Activated naive CD4-positive, alpha-beta T cell treated with anti-CD3 and anti-CD28 coated beads, Interleukin-2, amount 50 U/mL, for 24 hours (primary cell): Measurements from ENCODE around the gene ZNF770.
A peak's percentile ranks its signal among the peaks of the same experiment; 100 is the strongest.

Experiments
- H3K27ac Mint-ChIP-seq: one replicate; pipeline ENCODE4 v1.8.0; 2021; ENCODE audit warnings: mild to moderate bottlenecking, mixed read lengths
- H3K27me3 Mint-ChIP-seq: one replicate; pipeline ENCODE4 v1.8.0; 2021; ENCODE audit warnings: mixed read lengths
- H3K36me3 Mint-ChIP-seq: one replicate; pipeline ENCODE4 v1.8.0; 2021; ENCODE audit warnings: mixed read lengths
- H3K4me1 Mint-ChIP-seq: one replicate; pipeline ENCODE4 v1.8.0; 2021; ENCODE audit warnings: mixed read lengths
- H3K4me3 Mint-ChIP-seq: one replicate; pipeline ENCODE4 v1.8.0; 2021; ENCODE audit warnings: mild to moderate bottlenecking, mixed read lengths
- H3K9me3 Mint-ChIP-seq: one replicate; pipeline ENCODE4 v1.8.0; 2021; ENCODE audit warnings: mixed read lengths

ZNF770 gene, protein sequence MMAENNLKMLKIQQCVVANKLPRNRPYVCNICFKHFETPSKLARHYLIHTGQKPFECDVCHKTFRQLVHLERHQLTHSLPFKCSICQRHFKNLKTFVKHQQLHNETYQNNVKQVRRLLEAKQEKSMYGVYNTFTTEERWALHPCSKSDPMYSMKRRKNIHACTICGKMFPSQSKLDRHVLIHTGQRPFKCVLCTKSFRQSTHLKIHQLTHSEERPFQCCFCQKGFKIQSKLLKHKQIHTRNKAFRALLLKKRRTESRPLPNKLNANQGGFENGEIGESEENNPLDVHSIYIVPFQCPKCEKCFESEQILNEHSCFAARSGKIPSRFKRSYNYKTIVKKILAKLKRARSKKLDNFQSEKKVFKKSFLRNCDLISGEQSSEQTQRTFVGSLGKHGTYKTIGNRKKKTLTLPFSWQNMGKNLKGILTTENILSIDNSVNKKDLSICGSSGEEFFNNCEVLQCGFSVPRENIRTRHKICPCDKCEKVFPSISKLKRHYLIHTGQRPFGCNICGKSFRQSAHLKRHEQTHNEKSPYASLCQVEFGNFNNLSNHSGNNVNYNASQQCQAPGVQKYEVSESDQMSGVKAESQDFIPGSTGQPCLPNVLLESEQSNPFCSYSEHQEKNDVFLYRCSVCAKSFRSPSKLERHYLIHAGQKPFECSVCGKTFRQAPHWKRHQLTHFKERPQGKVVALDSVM

GRCh38 chr15:34988027-34988902 is at the start of gene ZNF770:
Gene ZNF770 (minus strand): TSS chr15:34988287. CDS start chr15:34983434, 4,853 bp downstream.
- peak within 1 kb of the TSS; percentile 100 for H3K27ac Mint-ChIP-seq
- H3K9me3 Mint-ChIP-seq = no peaks in the 10 kb centered on the region
- peaks cover 42% of the 10 kb centered on the region for H3K4me1 Mint-ChIP-seq
- H3K36me3 Mint-ChIP-seq = peaks cover 4% of the 10 kb centered on the region
- H3K27me3 Mint-ChIP-seq = no peaks in the 10 kb centered on the region
- H3K4me3 Mint-ChIP-seq = peak within 1 kb of the TSS; percentile 98

DNA sequence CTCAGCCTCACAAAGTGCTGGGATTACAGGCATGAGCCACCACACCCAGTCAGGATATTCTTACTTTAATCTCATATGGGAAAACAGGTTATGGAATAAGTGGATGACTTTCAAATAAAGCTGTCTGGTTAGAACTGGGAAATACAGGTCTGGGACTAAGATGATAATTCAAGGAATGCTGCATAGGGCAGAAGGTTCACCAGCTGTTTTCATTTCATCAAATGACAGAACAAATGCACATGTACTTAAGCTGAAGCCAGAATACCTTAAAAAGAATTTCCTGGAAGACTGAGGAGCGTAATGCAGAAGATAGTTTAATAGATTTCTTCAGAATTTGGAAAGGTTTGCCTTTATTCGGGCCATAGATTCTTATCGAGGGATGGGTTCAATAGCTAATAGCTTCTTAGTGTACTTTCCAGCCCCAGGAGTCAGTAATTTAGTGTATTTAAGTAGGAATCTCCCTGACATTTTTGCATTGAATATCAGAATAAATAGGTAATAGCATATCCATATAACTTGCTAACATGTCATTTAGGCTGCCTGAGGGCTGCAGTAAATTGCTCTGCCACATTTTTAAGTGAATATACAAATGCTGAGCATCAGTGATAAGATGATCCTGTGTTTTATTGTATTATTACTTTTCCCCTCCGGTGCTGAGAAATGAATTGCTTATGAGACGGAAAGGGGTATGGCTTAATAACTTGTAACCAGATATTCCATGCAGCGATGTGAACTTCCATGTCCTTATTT is 40.3 kb upstream of the ZNF770 start:
- H3K4me1 Mint-ChIP-seq = no peaks in the 10 kb centered on the region
- H3K36me3 Mint-ChIP-seq = no peaks in the 10 kb centered on the region

GRCh38 chr15:35023804-35024203 is 35.7 kb upstream of the ZNF770 start:
- H3K4me1 Mint-ChIP-seq = peaks cover 5% of the 10 kb centered on the region
- no peak overlapping the region for H3K4me3 Mint-ChIP-seq
- H3K27ac Mint-ChIP-seq = no peak overlapping the region
- no peaks in the 10 kb centered on the region for H3K9me3 Mint-ChIP-seq
- H3K36me3 Mint-ChIP-seq = no peaks in the 10 kb centered on the region
- no peaks in the 10 kb centered on the region for H3K27me3 Mint-ChIP-seq

More for the DNA sequence above, 40.3 kb upstream of the ZNF770 start:
- Mint-ChIP-seq H3K9me3 (no peaks in the 10 kb centered on the region), H3K4me3 (no peak overlapping the region), H3K27me3 (no peaks in the 10 kb centered on the region), H3K27ac (no peak overlapping the region)

DNA sequence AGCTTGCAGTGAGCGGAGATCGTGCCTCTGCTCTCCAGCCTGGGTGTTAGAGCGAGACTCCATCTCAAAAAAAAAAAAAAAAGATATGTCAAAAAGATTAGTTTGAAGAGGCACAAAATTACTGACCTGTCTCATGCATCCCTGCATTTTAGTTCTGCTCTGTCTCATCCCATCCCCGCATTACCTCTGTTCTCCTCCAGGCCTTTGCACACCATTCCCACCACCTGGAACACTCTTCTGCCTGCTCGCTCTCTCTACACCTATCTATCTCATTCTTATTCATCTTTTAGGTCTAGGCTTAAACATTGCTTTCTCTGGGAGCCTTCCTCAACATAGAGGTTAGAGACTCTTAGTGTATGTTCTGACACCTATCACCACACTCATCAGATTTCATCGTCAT is 32.9 kb upstream of the ZNF770 start:
- H3K4me1 Mint-ChIP-seq = peaks cover 5% of the 10 kb centered on the region
- no peaks in the 10 kb centered on the region for H3K36me3 Mint-ChIP-seq
- no peaks in the 10 kb centered on the region for H3K27me3 Mint-ChIP-seq
- no peaks in the 10 kb centered on the region for H3K9me3 Mint-ChIP-seq
- H3K4me3 Mint-ChIP-seq = no peak overlapping the region
- H3K27ac Mint-ChIP-seq = no peak overlapping the region

DNA sequence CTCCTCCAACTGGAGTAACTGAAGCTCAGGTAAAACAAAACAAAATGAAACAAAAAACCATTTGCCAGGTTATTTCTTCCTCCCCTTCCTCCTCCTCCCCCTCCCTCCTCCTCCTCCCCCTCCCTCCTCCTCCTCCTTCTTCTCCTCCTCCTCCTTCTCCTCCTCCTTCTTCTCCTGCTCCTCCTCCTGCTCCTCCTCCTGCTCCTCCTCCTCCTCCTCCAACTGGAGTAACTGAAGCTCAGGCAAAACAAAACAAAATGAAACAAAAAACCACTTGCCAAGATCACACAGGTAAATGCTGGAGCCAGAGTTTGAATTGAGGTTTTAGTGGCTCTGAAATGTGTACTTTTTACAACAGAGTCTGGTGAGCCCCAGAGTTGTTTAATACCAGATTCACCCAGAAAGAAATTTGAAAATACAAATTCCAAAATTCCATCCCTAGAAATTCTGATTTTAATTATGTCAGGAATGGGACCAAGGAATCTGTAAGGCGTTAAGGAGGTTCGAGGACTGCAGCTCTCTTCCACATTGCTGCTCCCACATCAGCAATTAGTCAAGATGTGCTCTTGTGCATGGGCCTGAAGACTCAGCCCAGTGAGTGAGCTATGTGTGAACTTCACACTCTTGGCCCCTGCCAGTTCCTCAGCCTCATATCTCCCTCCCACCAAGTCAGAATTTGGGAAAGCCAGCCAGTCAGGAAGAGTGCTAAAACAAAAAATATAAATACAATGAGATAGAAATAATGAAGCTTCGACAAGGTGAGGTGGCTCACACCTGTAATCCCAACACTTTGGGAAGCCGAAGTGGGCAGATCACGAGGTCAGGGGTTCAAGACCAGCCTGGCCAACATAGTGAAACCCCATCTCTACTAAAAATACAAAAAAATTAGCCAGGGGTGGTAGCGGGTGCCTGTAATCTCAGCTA is 31.6 kb upstream of the ZNF770 start:
- Mint-ChIP-seq H3K27me3 (no peaks in the 10 kb centered on the region), H3K9me3 (no peaks in the 10 kb centered on the region), H3K36me3 (no peaks in the 10 kb centered on the region), H3K27ac (no peak overlapping the region), H3K4me3 (no peak overlapping the region), H3K4me1 (peaks cover 5% of the 10 kb centered on the region)

DNA sequence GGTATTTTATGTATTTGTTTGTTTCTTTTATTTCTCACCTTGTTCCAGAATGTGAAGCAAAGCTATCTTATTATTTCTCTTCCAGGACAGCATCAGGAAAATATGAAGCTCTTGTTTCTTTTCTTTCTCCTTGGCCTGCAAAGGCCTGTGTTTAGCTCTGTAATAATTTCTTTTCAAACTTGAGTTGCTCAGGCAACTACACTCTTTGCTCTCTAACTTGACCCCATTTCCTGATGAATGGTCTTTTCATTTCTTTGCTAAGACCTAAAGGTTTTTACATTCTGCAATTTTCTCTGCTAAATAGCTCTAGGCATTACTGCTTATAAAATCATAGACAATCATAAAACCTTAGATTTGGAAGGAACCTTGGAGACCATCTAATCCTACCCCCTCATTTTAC is 26.2 kb upstream of the ZNF770 start:
- no peak overlapping the region for H3K27ac Mint-ChIP-seq

DNA sequence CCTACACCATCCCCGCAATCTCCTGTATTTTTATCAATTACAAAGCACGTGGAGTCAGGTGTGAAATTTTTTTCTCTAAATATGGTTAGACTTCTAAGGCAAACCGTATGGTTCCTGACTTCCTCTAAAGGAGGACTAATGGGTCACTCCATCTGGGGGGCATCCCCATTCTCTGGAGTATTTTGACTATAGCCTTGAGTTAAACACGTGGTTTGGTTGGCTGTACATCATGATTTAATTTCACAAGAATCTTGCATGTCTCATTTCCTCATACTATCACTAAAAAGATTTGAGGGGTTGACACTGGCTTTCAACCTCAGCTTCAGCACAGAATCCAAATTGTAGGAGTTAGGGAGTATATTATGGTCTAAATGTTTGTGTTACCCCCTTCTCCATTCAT is 25.3 kb upstream of the ZNF770 start:
- H3K4me3 Mint-ChIP-seq = no peak overlapping the region
- H3K9me3 Mint-ChIP-seq = no peaks in the 10 kb centered on the region
- no peaks in the 10 kb centered on the region for H3K4me1 Mint-ChIP-seq
- no peaks in the 10 kb centered on the region for H3K36me3 Mint-ChIP-seq
- H3K27ac Mint-ChIP-seq = no peak overlapping the region
- H3K27me3 Mint-ChIP-seq = no peaks in the 10 kb centered on the region

More for the DNA sequence above, 26.2 kb upstream of the ZNF770 start:
- no peaks in the 10 kb centered on the region for H3K27me3 Mint-ChIP-seq
- no peak overlapping the region for H3K4me3 Mint-ChIP-seq
- H3K4me1 Mint-ChIP-seq = no peaks in the 10 kb centered on the region
- H3K36me3 Mint-ChIP-seq = no peaks in the 10 kb centered on the region
- H3K9me3 Mint-ChIP-seq = no peaks in the 10 kb centered on the region

- Mint-ChIP-seq H3K36me3 (no peaks in the 10 kb centered on the region), H3K27ac (no peak overlapping the region), H3K4me1 (no peaks in the 10 kb centered on the region), H3K4me3 (no peak overlapping the region), H3K27me3 (no peaks in the 10 kb centered on the region), H3K9me3 (no peaks in the 10 kb centered on the region)
These were observed 19.3 kb upstream of the ZNF770 start for GRCh38 chr15:35007397-35007796.

DNA sequence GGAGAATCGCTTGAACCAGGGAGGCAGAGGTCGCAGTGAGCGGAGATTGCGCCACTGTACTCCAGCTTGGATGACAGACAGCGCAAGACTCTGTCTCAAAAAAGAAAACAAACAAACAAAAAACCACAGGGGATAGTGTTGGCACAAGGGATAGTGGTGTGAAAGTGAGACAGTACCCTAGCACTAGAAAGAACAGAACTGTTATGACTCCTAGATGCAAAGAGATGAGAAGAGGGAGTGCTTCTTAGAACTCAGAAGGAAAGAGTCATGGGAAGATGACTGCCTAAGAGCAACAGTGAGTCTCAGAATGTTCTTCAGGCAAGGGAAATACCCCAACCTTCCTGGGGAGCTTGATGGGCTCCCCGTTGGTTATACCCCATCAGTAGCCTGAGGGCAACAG is 17.8 kb upstream of the ZNF770 start:
- no peaks in the 10 kb centered on the region for H3K9me3 Mint-ChIP-seq
- no peaks in the 10 kb centered on the region for H3K36me3 Mint-ChIP-seq
- H3K4me1 Mint-ChIP-seq = no peaks in the 10 kb centered on the region
- H3K27ac Mint-ChIP-seq = no peak overlapping the region
- no peak overlapping the region for H3K4me3 Mint-ChIP-seq
- no peaks in the 10 kb centered on the region for H3K27me3 Mint-ChIP-seq

DNA sequence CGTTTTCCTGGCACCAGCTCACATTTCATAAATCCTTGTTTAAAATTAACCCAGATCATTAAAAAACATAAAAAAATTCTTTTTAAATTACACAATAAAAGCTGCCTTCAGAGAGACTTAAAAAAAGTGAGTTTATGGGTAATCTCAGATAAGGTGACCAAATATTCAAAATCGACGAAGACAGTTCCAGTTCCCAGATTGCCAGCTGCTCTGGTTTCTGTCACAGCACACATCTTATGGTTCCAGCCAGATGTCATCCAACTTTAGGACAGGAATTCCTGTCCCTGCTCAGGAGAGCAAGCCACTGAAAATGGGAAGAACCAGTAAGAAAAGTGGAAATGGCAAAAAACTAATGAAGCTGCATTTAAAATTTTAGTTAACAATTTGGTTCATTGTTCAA is 15.8 kb upstream of the ZNF770 start:
- no peaks in the 10 kb centered on the region for H3K36me3 Mint-ChIP-seq
- no peaks in the 10 kb centered on the region for H3K9me3 Mint-ChIP-seq
- no peak overlapping the region for H3K4me3 Mint-ChIP-seq
- H3K4me1 Mint-ChIP-seq = no peaks in the 10 kb centered on the region
- H3K27ac Mint-ChIP-seq = no peak overlapping the region
- no peaks in the 10 kb centered on the region for H3K27me3 Mint-ChIP-seq

GRCh38 chr15:35000511-35000910 is 12.4 kb upstream of the ZNF770 start:
- H3K27me3 Mint-ChIP-seq = peaks cover 2% of the 10 kb centered on the region
- H3K4me3 Mint-ChIP-seq = no peak overlapping the region
- no peaks in the 10 kb centered on the region for H3K36me3 Mint-ChIP-seq
- no peak overlapping the region for H3K27ac Mint-ChIP-seq
- H3K4me1 Mint-ChIP-seq = no peaks in the 10 kb centered on the region
- no peaks in the 10 kb centered on the region for H3K9me3 Mint-ChIP-seq

- no peaks in the 10 kb centered on the region for H3K9me3 Mint-ChIP-seq
- no peak overlapping the region for H3K27ac Mint-ChIP-seq
- H3K4me1 Mint-ChIP-seq = no peaks in the 10 kb centered on the region
- H3K36me3 Mint-ChIP-seq = no peaks in the 10 kb centered on the region
- H3K4me3 Mint-ChIP-seq = no peak overlapping the region
- H3K27me3 Mint-ChIP-seq = peaks cover 2% of the 10 kb centered on the region
These were observed 11.8 kb upstream of the ZNF770 start for GRCh38 chr15:34999906-35000305.

- Mint-ChIP-seq H3K4me3 (no peak overlapping the region), H3K9me3 (no peaks in the 10 kb centered on the region), H3K4me1 (peaks cover 4% of the 10 kb centered on the region), H3K36me3 (no peaks in the 10 kb centered on the region), H3K27ac (no peak overlapping the region), H3K27me3 (peaks cover 2% of the 10 kb centered on the region)
These were observed 6.8 kb upstream of the ZNF770 start for GRCh38 chr15:34994925-34995324.

- no peaks in the 10 kb centered on the region for H3K36me3 Mint-ChIP-seq
- H3K4me3 Mint-ChIP-seq = no peak overlapping the region
- H3K27me3 Mint-ChIP-seq = peaks cover 2% of the 10 kb centered on the region
- no peaks in the 10 kb centered on the region for H3K9me3 Mint-ChIP-seq
- no peak overlapping the region for H3K27ac Mint-ChIP-seq
- peaks cover 14% of the 10 kb centered on the region for H3K4me1 Mint-ChIP-seq
These were observed 5.8 kb upstream of the ZNF770 start for GRCh38 chr15:34993877-34994276.
